ENCODE data around the gene C18orf32.
"Not testable (repeated sequence)": the region's sequence is repeated elsewhere in the genome, so short reads cannot be mapped to it uniquely, and the experiment has no call there.

The C18orf32 gene

DNA sequence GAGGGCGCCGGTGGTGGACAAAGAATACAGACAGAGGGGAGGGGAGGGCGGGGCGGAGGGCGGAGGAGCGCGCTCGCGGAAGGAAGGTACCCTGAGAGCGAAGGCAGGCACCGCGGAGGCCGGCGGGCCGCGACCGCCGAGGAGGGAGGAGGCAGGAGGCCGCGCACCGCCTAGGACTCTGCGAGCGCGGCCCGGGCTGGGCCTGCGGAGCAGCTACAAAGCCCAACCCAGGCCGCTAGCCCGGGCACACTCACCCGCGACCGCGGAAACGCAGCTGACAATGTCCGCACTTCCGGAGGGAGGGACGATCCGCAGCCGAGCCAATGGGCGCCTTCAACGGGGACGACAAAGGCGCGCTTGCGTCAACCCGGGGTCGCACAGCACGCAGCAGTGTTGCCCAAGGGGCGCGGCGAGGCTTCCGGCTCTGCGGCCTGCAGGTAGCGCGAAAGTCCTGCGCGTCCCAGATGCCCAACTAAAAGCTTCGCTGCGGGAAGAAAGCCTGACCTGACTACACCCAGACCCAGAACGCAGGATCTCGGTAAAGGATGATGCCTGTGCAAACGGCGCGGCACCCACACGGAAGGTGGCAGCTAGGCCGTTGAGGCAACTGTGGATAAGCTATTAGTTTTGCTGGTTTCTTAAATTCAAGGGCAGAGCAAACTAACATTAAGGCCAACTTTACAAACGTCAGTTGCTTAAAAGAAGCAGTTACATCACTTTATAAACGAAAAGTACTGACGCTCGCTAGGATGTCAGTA, at the start of gene C18orf32:
Gene C18orf32 (minus strand): TSS at position 282 of the 758 bp plus-strand sequence. CDS start 3,486 bp downstream, outside the sequence.
- no peak for FAIRE-seq
- peak; percentile 90 for DNase-seq (ENCODE audit: low spot score)

DNA sequence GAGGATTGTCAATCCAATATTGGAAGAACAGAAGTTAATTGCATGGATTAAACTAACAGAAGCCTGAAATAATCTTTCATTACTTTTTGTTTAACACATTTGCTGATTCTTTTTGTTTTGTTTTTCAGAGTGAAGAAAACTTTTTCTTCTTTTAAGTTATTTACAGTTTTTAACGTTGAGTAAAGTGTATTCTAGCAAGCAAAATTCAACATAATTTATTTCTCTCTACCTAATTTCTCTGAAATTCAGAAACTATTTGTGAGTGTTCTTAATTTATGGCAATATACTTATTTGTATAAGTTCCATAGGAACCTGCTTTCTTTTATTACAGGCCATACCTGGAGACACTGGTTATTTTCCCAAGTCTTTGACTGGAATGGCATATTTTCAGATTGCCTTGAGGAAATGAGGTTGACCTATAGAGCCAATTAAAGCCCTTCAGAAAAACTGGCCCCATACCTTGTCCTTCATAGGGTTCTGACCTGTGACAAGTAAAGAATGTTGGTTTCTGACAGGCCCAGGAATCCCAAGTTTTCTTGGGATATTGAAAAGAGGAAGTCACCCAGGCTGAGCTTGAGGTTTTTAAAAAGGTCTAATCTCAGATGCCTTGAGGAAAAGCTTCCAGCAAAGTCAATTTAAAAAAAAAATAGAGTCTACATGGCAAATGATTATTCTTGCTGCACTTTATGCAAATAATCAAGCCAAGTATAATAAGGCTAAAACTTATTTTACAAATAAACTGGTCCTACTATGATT, 48.0 kb upstream of the C18orf32 start:
- FAIRE-seq = no peak

DNA sequence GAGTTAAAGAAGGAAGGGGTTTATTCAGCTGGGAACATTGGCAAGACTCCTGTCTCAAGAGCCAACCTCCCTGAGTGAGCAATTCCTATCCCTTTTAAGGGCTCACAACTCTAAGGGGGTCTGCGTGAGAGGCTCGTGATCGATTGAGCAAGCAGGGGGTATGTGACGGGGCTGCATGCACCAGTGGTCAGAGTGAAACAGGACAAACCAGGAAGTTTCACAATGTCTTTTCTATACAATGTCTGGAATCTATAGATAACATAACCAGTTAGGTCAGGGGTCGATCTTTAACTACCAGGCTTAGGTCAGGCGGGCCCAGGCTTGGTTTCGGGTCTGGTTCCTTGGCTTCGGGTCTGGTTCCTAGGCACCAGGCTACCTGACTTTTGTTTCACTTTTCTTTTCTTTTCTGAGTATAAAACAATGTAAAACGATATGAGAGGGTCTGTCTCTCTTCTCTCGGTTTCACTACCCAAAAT, 44.7 kb upstream of the C18orf32 start:
- FAIRE-seq = no peak
- no peak for DNase-seq (ENCODE audit: low spot score)

More for the DNA sequence above, 48.0 kb upstream of the C18orf32 start:
- DNase-seq (ENCODE audit: low spot score) = no peak

DNA sequence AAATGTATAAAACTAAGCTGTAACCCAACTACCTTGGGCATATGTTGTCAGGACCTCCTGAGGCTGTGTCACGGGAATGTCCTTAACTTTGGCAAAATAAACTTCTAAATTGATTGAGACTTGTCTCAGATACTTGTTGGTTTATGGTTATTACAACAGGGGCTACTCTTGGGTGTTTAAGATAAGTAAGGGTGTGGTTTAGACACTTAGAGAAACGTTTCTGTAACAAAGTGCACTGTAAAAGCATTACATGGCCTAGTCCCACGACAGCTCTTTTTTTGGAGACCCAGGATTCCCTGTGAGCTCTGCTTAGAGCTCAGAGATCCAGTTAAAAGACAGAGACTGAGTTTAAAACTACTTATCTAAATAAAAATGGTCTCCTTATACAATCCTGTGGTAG, 42.6 kb upstream of the C18orf32 start:
- FAIRE-seq = no peak
- no peak for DNase-seq (ENCODE audit: low spot score)

- no peak for DNase-seq (ENCODE audit: low spot score)
- no peak for FAIRE-seq
Measured at GRCh38 chr18:49527631-49528327, 40.7 kb upstream of the C18orf32 start.

- FAIRE-seq (no peak), DNase-seq (ENCODE audit: low spot score) (no peak)
Measured at GRCh38 chr18:49525981-49526380, 38.9 kb upstream of the C18orf32 start.

DNA sequence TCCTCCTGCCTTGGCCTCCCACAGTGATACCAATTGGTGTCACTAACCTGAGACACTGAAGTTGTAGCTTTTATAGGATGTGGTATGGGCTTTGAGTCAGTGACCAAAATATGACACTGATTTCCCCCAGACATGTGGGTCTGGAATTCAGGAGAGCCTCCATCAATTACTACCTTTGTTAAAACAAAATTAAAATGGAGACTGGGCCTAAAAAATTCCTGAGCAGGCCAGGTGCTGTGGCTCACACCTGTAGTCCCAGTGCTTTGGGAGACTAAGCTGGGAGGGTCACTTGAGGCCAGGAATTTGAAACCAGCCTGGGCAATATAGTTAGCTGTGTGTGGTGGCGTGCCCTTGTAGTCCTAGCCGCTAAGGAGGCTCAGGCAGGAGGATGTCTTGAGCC, 37.9 kb upstream of the C18orf32 start:
- no peak for FAIRE-seq

DNA sequence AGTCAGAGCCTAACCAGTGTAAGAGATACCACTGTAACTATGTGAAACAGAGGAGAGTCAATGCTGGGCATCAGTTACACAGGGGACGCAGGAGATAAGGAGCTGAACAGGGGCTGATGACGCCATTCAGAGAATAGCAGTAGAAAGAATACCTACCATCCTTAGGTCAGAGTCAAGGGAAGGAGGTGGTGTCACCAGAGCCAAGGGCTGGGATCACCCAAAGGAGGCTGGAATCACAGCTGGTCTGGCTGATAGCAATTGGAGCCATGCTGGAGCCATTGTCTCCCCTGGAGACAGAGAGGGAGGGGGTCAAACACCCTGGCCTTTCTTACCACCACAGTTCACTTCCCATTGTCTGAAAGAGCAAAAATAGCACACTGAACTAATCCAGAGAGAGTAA, 37.3 kb upstream of the C18orf32 start:
- FAIRE-seq (no peak), DNase-seq (ENCODE audit: low spot score) (no peak)

More for the DNA sequence above, 37.9 kb upstream of the C18orf32 start:
- DNase-seq (ENCODE audit: low spot score) = no peak

GRCh38 chr18:49523580-49524093, 36.6 kb upstream of the C18orf32 start:
- FAIRE-seq; DNase-seq (ENCODE audit: low spot score): not testable (repeated sequence)

DNA sequence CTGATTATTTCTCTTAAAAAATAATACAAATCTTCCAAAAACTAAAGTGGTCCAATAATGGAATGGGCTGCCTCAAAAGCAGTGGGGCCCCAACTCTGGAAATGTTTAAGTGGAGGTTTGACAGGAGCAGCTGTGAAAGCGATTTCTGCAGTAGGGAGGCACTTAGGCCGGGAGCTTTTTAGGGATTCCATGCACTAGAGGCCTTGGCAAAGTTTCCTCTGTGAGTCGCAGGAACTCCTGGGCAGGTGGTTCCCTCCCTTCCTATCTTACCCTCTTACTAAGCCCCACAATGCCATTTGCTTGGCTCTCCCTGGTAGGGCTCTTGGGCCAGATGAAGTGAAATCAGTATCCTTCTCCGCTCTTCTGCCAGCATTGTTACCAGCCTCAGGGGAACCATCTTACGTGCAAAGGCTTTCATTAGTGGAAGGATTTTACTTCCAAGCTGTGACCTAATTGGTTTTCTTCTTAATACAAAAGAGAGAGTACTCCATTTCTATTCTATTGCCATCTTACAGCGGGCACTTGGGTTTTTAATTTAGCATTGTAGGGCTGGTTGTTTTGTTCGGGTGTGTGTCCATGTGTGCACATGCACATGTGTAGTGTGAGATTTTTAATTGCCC, 34.3 kb upstream of the C18orf32 start:
- no peak for FAIRE-seq
- DNase-seq (ENCODE audit: low spot score) = no peak

DNA sequence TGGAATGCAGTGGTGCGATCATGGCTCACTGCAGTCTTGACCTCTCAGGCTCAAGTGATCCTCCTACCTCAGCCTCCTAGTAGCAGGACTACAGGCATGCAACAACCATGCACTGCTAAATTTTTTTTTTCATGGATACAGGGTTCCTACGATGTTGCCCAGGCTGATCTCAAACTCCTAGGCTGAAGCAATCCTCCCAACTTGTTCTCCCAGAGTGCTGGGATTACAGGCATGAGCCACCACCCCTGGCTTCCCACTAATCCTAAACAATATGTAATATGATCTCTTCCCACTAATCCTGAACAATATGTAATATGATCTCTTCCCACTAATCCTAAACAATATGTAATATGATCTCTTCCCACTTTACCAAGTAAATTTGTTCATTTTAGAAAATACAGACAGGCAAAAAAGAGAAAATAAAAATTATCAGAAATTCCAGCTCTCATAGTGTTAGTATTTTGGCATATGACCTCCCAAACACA, 33.7 kb upstream of the C18orf32 start:
- DNase-seq (ENCODE audit: low spot score) = no peak
- FAIRE-seq = no peak

DNA sequence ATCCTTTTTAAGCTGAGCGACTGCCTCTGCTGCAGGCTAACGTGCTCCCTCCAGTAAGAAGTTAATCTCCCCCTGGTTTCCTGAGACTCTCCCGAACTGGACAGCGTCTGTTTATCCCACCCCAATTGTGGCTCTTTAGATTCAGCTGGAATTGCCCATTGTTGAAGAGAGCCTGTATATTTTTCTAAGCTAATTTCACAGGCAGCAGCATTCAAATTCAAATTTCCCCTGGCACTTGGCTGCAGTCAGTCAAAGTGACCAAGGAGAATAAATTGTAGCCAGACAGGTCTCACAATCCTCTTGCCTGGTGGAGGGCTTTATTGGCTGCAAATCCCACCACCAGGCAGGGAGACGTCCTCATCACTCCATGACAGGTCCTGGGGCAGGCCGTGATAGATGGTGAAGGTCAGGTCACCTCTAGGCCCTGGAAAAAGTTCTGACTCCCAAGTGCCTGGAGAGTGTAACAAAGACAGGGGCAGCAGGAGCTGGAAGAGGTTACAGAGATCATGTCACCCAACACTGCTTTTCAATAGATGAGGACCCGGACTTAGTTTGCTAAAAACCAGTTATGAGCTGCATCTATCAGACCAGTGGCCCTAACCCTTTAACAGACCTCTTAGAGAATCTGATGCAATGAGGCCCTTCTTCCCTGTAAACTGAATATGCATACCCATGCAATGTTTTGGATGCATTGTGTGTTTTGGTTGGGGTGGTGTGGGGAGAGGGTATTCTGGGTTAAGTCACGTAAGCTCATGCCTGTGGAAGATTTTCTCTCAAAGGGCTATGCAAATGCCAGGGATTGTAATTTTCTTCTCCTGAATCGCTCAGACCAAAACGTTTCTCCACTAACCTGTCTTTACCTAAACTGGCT, 32.3 kb upstream of the C18orf32 start:
- FAIRE-seq (no peak), DNase-seq (ENCODE audit: low spot score) (no peak)

GRCh38 chr18:49517483-49517882, 30.4 kb upstream of the C18orf32 start:
- FAIRE-seq = no peak
- no peak for DNase-seq (ENCODE audit: low spot score)

- FAIRE-seq (no peak), DNase-seq (ENCODE audit: low spot score) (no peak)
Measured at GRCh38 chr18:49515516-49515915, 28.5 kb upstream of the C18orf32 start.

- DNase-seq (ENCODE audit: low spot score); FAIRE-seq: not testable (repeated sequence)
Measured at GRCh38 chr18:49515003-49515402, 28.0 kb upstream of the C18orf32 start.

GRCh38 chr18:49514577-49514976, 27.5 kb upstream of the C18orf32 start:
- DNase-seq (ENCODE audit: low spot score) (no peak), FAIRE-seq (no peak)

GRCh38 chr18:49512876-49513275, 25.8 kb upstream of the C18orf32 start:
- FAIRE-seq = not testable (repeated sequence)

GRCh38 chr18:49510393-49511115, 23.5 kb upstream of the C18orf32 start:
- FAIRE-seq (no peak), DNase-seq (ENCODE audit: low spot score) (peak; percentile 57)

More at GRCh38 chr18:49512876-49513275, 25.8 kb upstream of the C18orf32 start:
- not testable (repeated sequence) for DNase-seq (ENCODE audit: low spot score)

DNA sequence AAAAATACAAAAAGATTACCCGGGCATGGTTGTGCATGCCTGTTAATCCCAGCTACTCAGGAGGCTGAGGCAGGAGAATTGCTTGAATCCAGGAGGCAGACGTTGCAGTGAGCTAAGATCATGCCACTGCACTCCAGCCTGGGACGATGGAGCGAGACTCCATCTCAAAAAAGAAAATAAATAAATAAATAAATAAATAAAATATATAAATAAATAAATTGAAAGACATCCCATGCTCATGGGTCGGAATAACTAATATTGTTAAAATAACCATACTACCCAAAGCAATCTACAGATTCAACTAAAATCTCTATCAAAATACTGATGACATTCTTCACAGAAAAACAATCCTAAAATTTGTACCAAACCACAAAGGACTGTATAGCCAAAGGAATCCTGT, 19.4 kb upstream of the C18orf32 start:
- not testable (repeated sequence) for FAIRE-seq; DNase-seq (ENCODE audit: low spot score)
